Measurements from ENCODE around the gene RPL38.
"Not testable (repeated sequence)": the region's sequence is repeated elsewhere in the genome, so short reads cannot be mapped to it uniquely, and the experiment has no call there.

RPL38 gene

DNA sequence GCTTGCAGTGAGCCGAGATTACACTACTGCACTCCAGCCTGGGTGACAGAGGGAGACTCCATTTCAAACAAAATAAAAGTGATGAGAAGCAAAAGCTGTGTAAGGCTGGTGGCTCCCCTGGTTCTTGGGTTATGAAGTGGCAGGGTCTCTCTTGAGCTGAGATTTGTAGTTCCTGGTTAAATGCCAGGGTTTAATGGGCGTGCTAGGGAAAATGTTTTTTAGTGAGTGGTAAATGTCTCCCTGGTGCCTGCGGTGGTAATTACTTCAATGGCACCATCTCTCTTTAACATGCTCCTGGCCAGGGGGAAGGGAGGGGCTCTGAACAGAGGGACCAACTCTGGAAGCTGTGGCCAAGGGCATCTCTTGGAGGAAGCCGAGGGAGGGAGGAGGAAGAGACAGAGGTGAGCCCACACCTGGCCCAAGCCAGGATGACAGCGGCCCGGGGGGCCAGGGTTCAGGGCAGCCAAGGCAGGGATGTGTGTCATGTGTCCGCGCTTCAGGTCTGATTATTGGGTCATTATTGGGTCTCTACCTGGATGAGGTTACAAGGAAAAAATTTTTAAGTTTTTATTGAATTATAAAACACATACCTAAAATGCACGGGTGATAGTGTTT lies 17.8 kb upstream of the RPL38 start:
- no peaks in the 10 kb centered on the region for H3K36me3 ChIP-seq (ENCODE audit: control insufficient read depth, low read length)
- no peak overlapping the region for H3K27ac ChIP-seq (ENCODE audit: low read depth, low read length)
- H3K4me1 ChIP-seq (ENCODE audit: control insufficient read depth, low read length): no peaks in the 10 kb centered on the region
- H3K4me3 ChIP-seq (ENCODE audit: low read length): no peak overlapping the region
- no peaks in the 10 kb centered on the region for H3F3A ChIP-seq (ENCODE audit: control insufficient read depth, insufficient read depth)
- H3K4me2 ChIP-seq (ENCODE audit: low read length): no peak overlapping the region
- no peaks in the 10 kb centered on the region for H3K9me2 ChIP-seq (replicated peaks; ENCODE audit: control insufficient read depth, low read length)
- no peaks in the 10 kb centered on the region for H3K79me2 ChIP-seq (ENCODE audit: control insufficient read depth, low read length)
- no peak for TF ChIP-seq CTCF (IDR thresholded peaks at IDR 0.05; ENCODE audit: low read depth, low read length, poor library complexity, severe bottlenecking)
- TF ChIP-seq EZH2phosphoT487 (IDR thresholded peaks at IDR 0.05; ENCODE audit: borderline replicate concordance, low read length): no peak
- H3K27me3 ChIP-seq (ENCODE audit: control insufficient read depth, low read length): peaks cover 7% of the 10 kb centered on the region
- no peaks in the 10 kb centered on the region for H3K9me3 ChIP-seq (ENCODE audit: control insufficient read depth, insufficient read depth, low read length)
- H4K20me1 ChIP-seq (ENCODE audit: control insufficient read depth, insufficient read depth, low read depth, low read length): 0 out of 2 replicates have a peak, but pooled peaks cover 3% of the 10 kb centered on the region

GRCh38 chr17:74186498-74186897 lies 17.0 kb upstream of the RPL38 start:
- H4K20me1 ChIP-seq (ENCODE audit: control insufficient read depth, insufficient read depth, low read depth, low read length): 0 out of 2 replicates have a peak, but pooled peaks cover 3% of the 10 kb centered on the region
- H3K36me3 ChIP-seq (ENCODE audit: control insufficient read depth, low read length): no peaks in the 10 kb centered on the region
- no peak overlapping the region for H3K4me3 ChIP-seq (ENCODE audit: low read length)
- no peak overlapping the region for H3K27ac ChIP-seq (ENCODE audit: low read depth, low read length)
- H3K9me2 ChIP-seq (replicated peaks; ENCODE audit: control insufficient read depth, low read length): no peaks in the 10 kb centered on the region
- H3K4me1 ChIP-seq (ENCODE audit: control insufficient read depth, low read length): no peaks in the 10 kb centered on the region
- peaks cover 7% of the 10 kb centered on the region for H3K27me3 ChIP-seq (ENCODE audit: control insufficient read depth, low read length)
- no peaks in the 10 kb centered on the region for H3K79me2 ChIP-seq (ENCODE audit: control insufficient read depth, low read length)
- H3K9me3 ChIP-seq (ENCODE audit: control insufficient read depth, insufficient read depth, low read length): no peaks in the 10 kb centered on the region
- H3F3A ChIP-seq (ENCODE audit: control insufficient read depth, insufficient read depth): no peaks in the 10 kb centered on the region
- TF ChIP-seq CTCF (IDR thresholded peaks at IDR 0.05; ENCODE audit: low read depth, low read length, poor library complexity, severe bottlenecking) (no peak), EZH2phosphoT487 (IDR thresholded peaks at IDR 0.05; ENCODE audit: borderline replicate concordance, low read length) (no peak)
- H3K4me2 ChIP-seq (ENCODE audit: low read length): no peak overlapping the region

GRCh38 chr17:74187761-74188160 lies 15.7 kb upstream of the RPL38 start:
- Histone ChIP-seq H3K36me3 (ENCODE audit: control insufficient read depth, low read length) (no peaks in the 10 kb centered on the region), H3K9me2 (replicated peaks; ENCODE audit: control insufficient read depth, low read length) (no peaks in the 10 kb centered on the region), H3K4me3 (ENCODE audit: low read length) (no peak overlapping the region), H3K4me2 (ENCODE audit: low read length) (no peak overlapping the region), H4K20me1 (ENCODE audit: control insufficient read depth, insufficient read depth, low read depth, low read length) (0 out of 2 replicates have a peak, but pooled peaks cover 3% of the 10 kb centered on the region), H3K9me3 (ENCODE audit: control insufficient read depth, insufficient read depth, low read length) (no peaks in the 10 kb centered on the region), H3K4me1 (ENCODE audit: control insufficient read depth, low read length) (no peaks in the 10 kb centered on the region), H3K27me3 (ENCODE audit: control insufficient read depth, low read length) (peaks cover 10% of the 10 kb centered on the region), H3K27ac (ENCODE audit: low read depth, low read length) (no peak overlapping the region), H3F3A (ENCODE audit: control insufficient read depth, insufficient read depth) (no peaks in the 10 kb centered on the region), H3K79me2 (ENCODE audit: control insufficient read depth, low read length) (no peaks in the 10 kb centered on the region)
- TF ChIP-seq EZH2phosphoT487 (IDR thresholded peaks at IDR 0.05; ENCODE audit: borderline replicate concordance, low read length) (no peak), CTCF (IDR thresholded peaks at IDR 0.05; ENCODE audit: low read depth, low read length, poor library complexity, severe bottlenecking) (no peak)

- H3K27me3 ChIP-seq (ENCODE audit: control insufficient read depth, low read length): peaks cover 19% of the 10 kb centered on the region
- not testable (repeated sequence) for H4K20me1 ChIP-seq (ENCODE audit: control insufficient read depth, insufficient read depth, low read depth, low read length); H3K36me3 ChIP-seq (ENCODE audit: control insufficient read depth, low read length); H3K4me3 ChIP-seq (ENCODE audit: low read length); H3K9me2 ChIP-seq (replicated peaks; ENCODE audit: control insufficient read depth, low read length); H3F3A ChIP-seq (ENCODE audit: control insufficient read depth, insufficient read depth); H3K27ac ChIP-seq (ENCODE audit: low read depth, low read length); H3K9me3 ChIP-seq (ENCODE audit: control insufficient read depth, insufficient read depth, low read length); H3K79me2 ChIP-seq (ENCODE audit: control insufficient read depth, low read length); H3K4me2 ChIP-seq (ENCODE audit: low read length); H3K4me1 ChIP-seq (ENCODE audit: control insufficient read depth, low read length)
Measured at GRCh38 chr17:74188687-74189086, 14.8 kb upstream of the RPL38 start.

All from DOHH2 (cell line).